HG02943 (cell line): ENCODE measurements around the gene AGTR2.
"Not testable (repeated sequence)": the region's sequence is repeated elsewhere in the genome, so short reads cannot be mapped to it uniquely, and the experiment has no call there.

Experiments used
- ATAC-seq: cut with Tn5 transposase; IDR thresholded peaks from one replicate; pipeline ENCODE4 v1.9.1; 2021; ENCODE audit warnings: mild to moderate bottlenecking, low read depth, moderate library complexity; ENCODE audit not compliant: unreplicated experiment

Gene AGTR2

GRCh38 chrX:116170511-116170910 lies at the start of gene AGTR2:
TSS of gene AGTR2 (plus strand) at chrX:116170744. CDS start at chrX:116172281, 1,537 bp downstream.
- no peak for ATAC-seq

- no peak for ATAC-seq
These were observed 35.3 kb upstream of the AGTR2 start for GRCh38 chrX:116135277-116135676.

GRCh38 chrX:116141270-116141669 lies 29.3 kb upstream of the AGTR2 start:
- ATAC-seq: not testable (repeated sequence)

GRCh38 chrX:116142976-116143375 lies 27.6 kb upstream of the AGTR2 start:
- no peak for ATAC-seq

GRCh38 chrX:116172976-116173375 lies 2.4 kb downstream of the AGTR2 start:
- no peak for ATAC-seq

- no peak for ATAC-seq
These were observed 10.8 kb downstream of the AGTR2 start for GRCh38 chrX:116181300-116181699.

- no peak for ATAC-seq
These were observed 14.6 kb downstream of the AGTR2 start for GRCh38 chrX:116185163-116185562.

- ATAC-seq: no peak
These were observed 24.1 kb downstream of the AGTR2 start for GRCh38 chrX:116194649-116195048.

GRCh38 chrX:116198235-116198634 lies 27.7 kb downstream of the AGTR2 start:
- no peak for ATAC-seq

- no peak for ATAC-seq
These were observed 28.3 kb downstream of the AGTR2 start for GRCh38 chrX:116198810-116199209.

- ATAC-seq: no peak
These were observed 34.4 kb downstream of the AGTR2 start for GRCh38 chrX:116204932-116205331.

- no peak for ATAC-seq
These were observed 42.7 kb downstream of the AGTR2 start for GRCh38 chrX:116213262-116213661.

- ATAC-seq: not testable (repeated sequence)
These were observed 46.5 kb downstream of the AGTR2 start for GRCh38 chrX:116217080-116217479.
